Measurements from ENCODE around the gene FYB1. TPM values are rescaled to one million over a fixed set of nuclear protein-coding genes. Genes with fewer than 3 reads are reported as not detected.

The FYB1 gene
- total RNA-seq, 1 donor from 2014 or later = not detected

GRCh38 chr5:39132128-39132447, 87.3 kb downstream of the FYB1 start:
- no peak for DNase-seq
- Mint-ChIP-seq H3K4me3 (ENCODE audit: unreplicated experiment) (no peak overlapping the region), H3K9me3 (ENCODE audit: unreplicated experiment) (peaks cover 2% of the 10 kb centered on the region), H3K4me1 (ENCODE audit: low read depth, unreplicated experiment) (peaks cover 11% of the 10 kb centered on the region), H3K36me3 (ENCODE audit: unreplicated experiment) (no peaks in the 10 kb centered on the region), H3K27me3 (ENCODE audit: unreplicated experiment) (peaks cover 2% of the 10 kb centered on the region), H3K27ac (ENCODE audit: unreplicated experiment) (peak overlapping the region; percentile 1)
- TF ChIP-seq, protein P1, sequence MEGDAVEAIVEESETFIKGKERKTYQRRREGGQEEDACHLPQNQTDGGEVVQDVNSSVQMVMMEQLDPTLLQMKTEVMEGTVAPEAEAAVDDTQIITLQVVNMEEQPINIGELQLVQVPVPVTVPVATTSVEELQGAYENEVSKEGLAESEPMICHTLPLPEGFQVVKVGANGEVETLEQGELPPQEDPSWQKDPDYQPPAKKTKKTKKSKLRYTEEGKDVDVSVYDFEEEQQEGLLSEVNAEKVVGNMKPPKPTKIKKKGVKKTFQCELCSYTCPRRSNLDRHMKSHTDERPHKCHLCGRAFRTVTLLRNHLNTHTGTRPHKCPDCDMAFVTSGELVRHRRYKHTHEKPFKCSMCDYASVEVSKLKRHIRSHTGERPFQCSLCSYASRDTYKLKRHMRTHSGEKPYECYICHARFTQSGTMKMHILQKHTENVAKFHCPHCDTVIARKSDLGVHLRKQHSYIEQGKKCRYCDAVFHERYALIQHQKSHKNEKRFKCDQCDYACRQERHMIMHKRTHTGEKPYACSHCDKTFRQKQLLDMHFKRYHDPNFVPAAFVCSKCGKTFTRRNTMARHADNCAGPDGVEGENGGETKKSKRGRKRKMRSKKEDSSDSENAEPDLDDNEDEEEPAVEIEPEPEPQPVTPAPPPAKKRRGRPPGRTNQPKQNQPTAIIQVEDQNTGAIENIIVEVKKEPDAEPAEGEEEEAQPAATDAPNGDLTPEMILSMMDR (IDR thresholded peaks at IDR 0.05; ENCODE audit: partially characterized antibody, unreplicated experiment) = no peak

GRCh38 chr5:39131210-39132127, 87.9 kb downstream of the FYB1 start:
- Mint-ChIP-seq H3K36me3 (ENCODE audit: unreplicated experiment) (no peaks in the 10 kb centered on the region), H3K4me3 (ENCODE audit: unreplicated experiment) (peak overlapping the region; percentile 8), H3K27ac (ENCODE audit: unreplicated experiment) (peak overlapping the region; percentile 1), H3K4me1 (ENCODE audit: low read depth, unreplicated experiment) (peaks cover 11% of the 10 kb centered on the region), H3K9me3 (ENCODE audit: unreplicated experiment) (peaks cover 2% of the 10 kb centered on the region), H3K27me3 (ENCODE audit: unreplicated experiment) (peaks cover 2% of the 10 kb centered on the region)
- DNase-seq = no peak
- TF ChIP-seq, protein P1 (IDR thresholded peaks at IDR 0.05; ENCODE audit: partially characterized antibody, unreplicated experiment) = no peak

DNA sequence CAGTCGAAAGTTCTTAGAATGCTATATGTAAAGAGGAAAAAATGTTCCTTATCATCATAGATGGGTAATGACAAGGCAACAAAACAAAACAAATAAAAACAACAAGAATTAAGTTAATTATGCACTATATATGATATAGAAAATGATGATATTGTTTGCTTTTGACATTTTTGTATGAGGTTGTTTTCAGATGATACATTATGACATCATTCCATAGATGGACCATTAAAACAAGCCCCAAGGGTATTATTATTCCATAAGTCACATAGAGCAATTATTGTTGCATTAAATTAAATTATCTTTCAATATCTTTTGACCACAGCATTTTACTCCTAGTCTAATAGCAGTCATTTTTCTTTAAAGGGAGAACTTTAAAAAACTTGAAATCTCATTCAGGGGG, 88.6 kb downstream of the FYB1 start:
- peaks cover 2% of the 10 kb centered on the region for H3K9me3 Mint-ChIP-seq (ENCODE audit: unreplicated experiment)
- H3K4me1 Mint-ChIP-seq (ENCODE audit: low read depth, unreplicated experiment) = peaks cover 11% of the 10 kb centered on the region
- H3K27me3 Mint-ChIP-seq (ENCODE audit: unreplicated experiment) = peaks cover 2% of the 10 kb centered on the region
- H3K4me3 Mint-ChIP-seq (ENCODE audit: unreplicated experiment) = no peak overlapping the region
- no peak overlapping the region for H3K27ac Mint-ChIP-seq (ENCODE audit: unreplicated experiment)
- no peak for DNase-seq
- no peaks in the 10 kb centered on the region for H3K36me3 Mint-ChIP-seq (ENCODE audit: unreplicated experiment)
- TF ChIP-seq, protein P1 (IDR thresholded peaks at IDR 0.05; ENCODE audit: partially characterized antibody, unreplicated experiment) = no peak

DNA sequence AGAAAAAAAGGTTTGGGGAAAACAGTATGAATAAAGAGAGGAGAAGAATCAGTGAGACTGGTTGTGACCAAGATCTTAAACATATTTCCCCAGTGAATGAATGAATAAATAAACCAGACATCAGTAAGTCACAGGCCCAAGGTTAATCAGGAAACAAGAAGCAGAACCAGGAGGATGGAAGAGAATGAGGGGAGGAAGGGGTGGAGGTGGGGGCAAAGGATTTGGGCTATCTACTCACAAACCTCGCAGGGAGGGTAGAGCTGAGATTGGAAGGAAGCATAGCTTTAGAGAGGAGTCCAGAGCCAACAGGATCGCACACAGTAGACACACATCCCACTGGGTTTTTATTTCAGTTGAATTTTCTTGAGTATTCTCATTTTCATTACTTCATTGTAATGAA, 97.4 kb downstream of the FYB1 start:
- H3K27ac Mint-ChIP-seq (ENCODE audit: unreplicated experiment) = no peak overlapping the region
- H3K4me1 Mint-ChIP-seq (ENCODE audit: low read depth, unreplicated experiment) = peaks cover 2% of the 10 kb centered on the region
- H3K4me3 Mint-ChIP-seq (ENCODE audit: unreplicated experiment) = no peak overlapping the region
- no peaks in the 10 kb centered on the region for H3K36me3 Mint-ChIP-seq (ENCODE audit: unreplicated experiment)
- no peaks in the 10 kb centered on the region for H3K27me3 Mint-ChIP-seq (ENCODE audit: unreplicated experiment)
- DNase-seq = no peak
- no peaks in the 10 kb centered on the region for H3K9me3 Mint-ChIP-seq (ENCODE audit: unreplicated experiment)
- TF ChIP-seq, protein P1 (IDR thresholded peaks at IDR 0.05; ENCODE audit: partially characterized antibody, unreplicated experiment) = no peak

DNA sequence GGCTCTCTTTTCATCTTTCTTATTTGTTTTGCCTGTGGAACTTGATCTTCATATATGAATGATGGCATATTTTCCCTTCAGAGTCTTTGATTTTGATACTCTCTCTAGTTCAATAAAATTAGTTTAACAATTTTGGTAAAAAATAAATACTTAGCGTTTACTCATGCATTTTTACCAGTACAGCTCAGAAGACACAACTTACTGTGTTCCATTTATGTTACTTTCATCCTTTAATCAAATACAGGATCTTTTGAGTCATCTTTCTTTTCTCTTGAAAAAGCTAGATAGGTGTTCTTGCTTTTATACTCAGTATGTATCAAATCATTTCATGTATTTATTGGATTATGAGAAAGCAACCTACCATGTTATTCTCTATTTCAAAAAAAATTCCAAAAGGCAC, 98.0 kb downstream of the FYB1 start:
- Mint-ChIP-seq H3K27ac (ENCODE audit: unreplicated experiment) (no peak overlapping the region), H3K4me3 (ENCODE audit: unreplicated experiment) (no peak overlapping the region), H3K4me1 (ENCODE audit: low read depth, unreplicated experiment) (peaks cover 2% of the 10 kb centered on the region), H3K27me3 (ENCODE audit: unreplicated experiment) (no peaks in the 10 kb centered on the region), H3K9me3 (ENCODE audit: unreplicated experiment) (no peaks in the 10 kb centered on the region), H3K36me3 (ENCODE audit: unreplicated experiment) (no peaks in the 10 kb centered on the region)
- no peak for DNase-seq
- TF ChIP-seq, protein P1 (IDR thresholded peaks at IDR 0.05; ENCODE audit: partially characterized antibody, unreplicated experiment) = no peak

Data from glutamatergic neuron (in vitro differentiated cells).